Measurements from ENCODE around the gene TREX2. TPM values are rescaled to one million over a fixed set of nuclear protein-coding genes. Genes with fewer than 3 reads are reported as not detected.

Gene TREX2
- total and polyA plus RNA-seq, 2 of the 4 experiments (the other 2 are of a cell fraction): 0.36 to 0.84 TPM

GRCh38 chrX:153433161-153433680 is 12.6 kb downstream of the TREX2 start:
- 59% methylated on average over 2 of the region's 12 CpGs; no CpG with 5 or more reads in 1 of the 2 experiments for WGBS, 2 experiments (ENCODE audit: extremely low coverage in 2 of 2, insufficient read length in 1 of 2)
- Histone ChIP-seq H3K14ac (replicated peaks; ENCODE audit: low read depth, low read length) (no peak overlapping the region), H2BK20ac (ENCODE audit: low read depth, low read length) (no peak overlapping the region), H2AFZ (replicated peaks; ENCODE audit: low read length, poor library complexity) (no peak overlapping the region), H4K8ac (ENCODE audit: low read depth in 2 of 2, low read length in 2 of 2) (no peak overlapping the region), H3K36me3 (ENCODE audit: control insufficient read depth, insufficient read depth, low read length) (no peaks in the 10 kb centered on the region), H3K9ac (ENCODE audit: low read depth, low read length) (no peak overlapping the region), H2BK120ac (ENCODE audit: low read depth, low read length) (no peak overlapping the region), H4K20me1 (ENCODE audit: insufficient read depth, low read length) (no peaks in the 10 kb centered on the region), H3K27ac (ENCODE audit: insufficient read depth, low read length) (no peak overlapping the region), H3K56ac (ENCODE audit: extremely low read depth, insufficient read depth, low read length) (no peak overlapping the region), H3K4me1 (ENCODE audit: control insufficient read depth, insufficient read depth, low read length) (no peaks in the 10 kb centered on the region), H2AK5ac (ENCODE audit: low read depth, low read length) (no peak overlapping the region), H3K79me1 (ENCODE audit: low read depth in 1 of 2, low read length in 2 of 2) (no peaks in the 10 kb centered on the region), H2BK5ac (ENCODE audit: low read depth, low read length, poor library complexity, severe bottlenecking) (no peak overlapping the region), H3K4me2 (ENCODE audit: low read depth, low read length) (no peak overlapping the region), H2BK15ac (ENCODE audit: low read depth, low read length) (no peak overlapping the region), H3K4ac (ENCODE audit: low read depth, low read length) (no peak overlapping the region), H3K18ac (ENCODE audit: low read depth, low read length) (no peak overlapping the region), H3K9me3 (ENCODE audit: control insufficient read depth, insufficient read depth, low read length) (peaks cover 12% of the 10 kb centered on the region), H3K4me3 (ENCODE audit: insufficient read depth, low read depth, low read length) (no peak overlapping the region), H3K23ac (ENCODE audit: low read depth, low read length) (no peak overlapping the region), H4K5ac (ENCODE audit: low read depth, low read length) (no peak overlapping the region), H4K91ac (ENCODE audit: insufficient read depth, low read depth, low read length) (no peak overlapping the region), H3K27me3 (ENCODE audit: control insufficient read depth, insufficient read depth, low read length) (peaks cover 7% of the 10 kb centered on the region; the same call in 1 of the 2 replicates), H2AK9ac (replicated peaks; ENCODE audit: low read depth, low read length, poor library complexity) (no peak overlapping the region), H3K9me1 (ENCODE audit: insufficient read depth, low read length) (no peaks in the 10 kb centered on the region)
- DNase-seq: no peak
- intact Hi-C loops (cut with micrococcal nuclease) (no loop called here), in situ Hi-C loops (cut with MboI; ENCODE audit: low sequenced_read_pairs) (no loop called here), dilution Hi-C loops (cut with HindIII; ENCODE audit: low sequenced_read_pairs, unreplicated experiment) (no loop called here)
- CTCF ChIA-PET: no interaction called here
- ATAC-seq (ENCODE audit: low read depth): no peak
- POLR2A ChIA-PET (ENCODE audit: unreplicated experiment): no interaction called here
- BruUV-seq (replicated peaks): no TSS peak
- TF ChIP-seq MAFK (IDR thresholded peaks at IDR 0.05; ENCODE audit: low read depth, low read length): no peak
- no peak for TF ChIP-seq BHLHE40 (IDR thresholded peaks at IDR 0.05; ENCODE audit: low read depth, low read length)
- TF ChIP-seq RFX5 (IDR thresholded peaks at IDR 0.05; ENCODE audit: low read depth, low read length): no peak
- no peak for TF ChIP-seq RAD21 (IDR thresholded peaks at IDR 0.05; ENCODE audit: low read length)
- no peak for TF ChIP-seq CTCF (conservative IDR thresholded peaks at IDR 0.05; ENCODE audit: low read depth, low read length)
- TF ChIP-seq POLR2A (IDR thresholded peaks at IDR 0.05; ENCODE audit: low read depth, low read length): no peak
- TF ChIP-seq USF2 (IDR thresholded peaks at IDR 0.05; ENCODE audit: low read depth, low read length): no peak
- no peak for TF ChIP-seq FOS (IDR thresholded peaks at IDR 0.05; ENCODE audit: low read depth, low read length)
- TF ChIP-seq MAZ (IDR thresholded peaks at IDR 0.05; ENCODE audit: borderline replicate concordance, low read depth, low read length): no peak
- no peak for TF ChIP-seq RCOR1 (IDR thresholded peaks at IDR 0.05; ENCODE audit: insufficient replicate concordance, low read length)
- TF ChIP-seq CEBPB (IDR thresholded peaks at IDR 0.05; ENCODE audit: low read depth, low read length): no peak
- no peak for TF ChIP-seq CHD1 (IDR thresholded peaks at IDR 0.05; ENCODE audit: low read depth, low read length)
- TF ChIP-seq ELK1 (IDR thresholded peaks at IDR 0.05; ENCODE audit: borderline replicate concordance, low read depth, low read length): no peak
- TF ChIP-seq SMC3 (IDR thresholded peaks at IDR 0.05; ENCODE audit: low read depth, low read length): no peak
- no peak for TF ChIP-seq NFE2L2 (IDR thresholded peaks at IDR 0.05; ENCODE audit: low read depth, low read length)
- no peak for TF ChIP-seq MXI1 (IDR thresholded peaks at IDR 0.05; ENCODE audit: borderline replicate concordance, low read depth, low read length)

All from IMR-90 (cell line).